Right renal pelvis (tissue), 4 donors: Measurements from ENCODE around the gene P4HTM. TPM values are rescaled to one million over a fixed set of nuclear protein-coding genes. Genes with fewer than 3 reads are reported as not detected.

Source experiments
- DNase-seq, 4 donors: peaks; one replicate each; pipeline ENCODE4 v3.0.0-alpha.2; 2013; ENCODE audit warnings: low read depth in 4 of 4, low spot score in 3 of 4, missing footprints in 1 of 4
- polyA plus RNA-seq, 4 donors: library from polyadenylated mRNA; unstranded; fragments of 120-200 nt; gene quantifications; one replicate each; pipeline ENCODE4 v1.2.1, GENCODE V29; 2013; ENCODE audit not compliant: insufficient read length in 4 of 4

The P4HTM gene
- polyA plus RNA-seq, 4 donors, result 38.2 to 56.2 (median 41.4) TPM

DNA sequence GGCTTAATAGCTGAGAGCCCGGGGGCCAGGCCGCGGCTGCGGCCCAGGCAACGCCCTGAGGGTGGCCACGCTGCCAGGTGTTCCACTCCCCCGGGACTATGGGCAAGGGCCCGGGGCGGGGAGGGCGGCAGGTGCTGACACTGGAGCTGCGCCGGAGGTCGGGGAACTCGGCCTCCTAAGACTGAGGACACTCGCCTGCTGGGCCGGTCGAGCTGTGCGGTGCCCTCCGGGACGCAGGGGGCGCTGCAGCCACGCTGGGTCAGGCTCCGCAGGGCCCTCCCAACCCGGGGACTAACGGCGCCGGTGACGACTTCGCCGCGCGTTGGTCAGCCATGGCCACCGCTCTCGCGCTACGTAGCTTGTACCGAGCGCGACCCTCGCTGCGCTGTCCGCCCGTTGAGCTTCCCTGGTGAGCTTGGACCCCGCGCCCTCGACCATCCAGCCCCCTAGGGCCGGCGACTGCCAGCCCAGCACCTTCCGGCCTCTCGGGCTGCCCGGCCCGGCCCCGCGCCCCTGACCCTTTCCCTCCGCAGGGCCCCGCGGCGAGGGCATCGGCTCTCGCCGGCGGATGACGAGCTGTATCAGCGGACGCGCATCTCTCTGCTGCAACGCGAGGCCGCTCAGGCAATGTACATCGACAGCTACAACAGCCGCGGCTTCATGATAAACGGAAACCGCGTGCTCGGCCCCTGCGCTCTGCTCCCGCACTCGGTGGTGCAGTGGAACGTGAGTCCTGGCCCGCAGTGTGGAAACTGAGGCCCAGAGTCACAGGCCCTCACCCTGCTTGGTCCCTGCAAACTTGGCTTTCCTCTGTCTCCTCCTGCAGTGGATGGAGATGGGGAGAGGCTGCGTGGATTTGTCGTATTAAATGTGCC, 32.0 kb downstream of the P4HTM start, which contains the start of gene NDUFAF3:
NDUFAF3 (plus strand) TSS at position 309 of the 875 bp plus-strand sequence; CDS start at position 333, 24 bp downstream.
- peak; percentile 82 to 92 (median 84) for DNase-seq

DNA sequence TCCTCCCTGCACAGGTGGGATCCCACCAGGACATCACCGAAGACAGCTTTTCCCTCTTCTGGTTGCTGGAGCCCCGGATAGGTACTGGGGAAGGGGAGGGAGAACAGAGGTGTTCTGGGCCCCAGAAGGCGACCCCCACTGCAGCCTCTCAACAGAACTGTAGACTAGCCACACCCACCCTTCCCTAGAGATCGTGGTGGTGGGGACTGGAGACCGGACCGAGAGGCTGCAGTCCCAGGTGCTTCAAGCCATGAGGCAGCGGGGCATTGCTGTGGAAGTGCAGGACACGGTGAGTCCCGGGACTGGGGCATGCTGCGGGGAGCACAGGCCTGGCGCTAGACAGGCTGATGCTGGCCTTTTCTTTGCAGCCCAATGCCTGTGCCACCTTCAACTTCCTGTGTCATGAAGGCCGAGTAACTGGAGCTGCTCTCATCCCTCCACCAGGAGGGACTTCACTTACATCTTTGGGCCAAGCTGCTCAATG, 32.7 kb downstream of the P4HTM start:
- DNase-seq, result no peak

GRCh38 chr3:49023775-49024174, 33.7 kb downstream of the P4HTM start:
- DNase-seq, result no peak

GRCh38 chr3:49024449-49024848, 34.4 kb downstream of the P4HTM start:
- DNase-seq, result no peak

- no peak for DNase-seq
These were observed 35.2 kb downstream of the P4HTM start for GRCh38 chr3:49025005-49025792.

GRCh38 chr3:49025793-49026520, 35.9 kb downstream of the P4HTM start:
- DNase-seq, result no peak

DNA sequence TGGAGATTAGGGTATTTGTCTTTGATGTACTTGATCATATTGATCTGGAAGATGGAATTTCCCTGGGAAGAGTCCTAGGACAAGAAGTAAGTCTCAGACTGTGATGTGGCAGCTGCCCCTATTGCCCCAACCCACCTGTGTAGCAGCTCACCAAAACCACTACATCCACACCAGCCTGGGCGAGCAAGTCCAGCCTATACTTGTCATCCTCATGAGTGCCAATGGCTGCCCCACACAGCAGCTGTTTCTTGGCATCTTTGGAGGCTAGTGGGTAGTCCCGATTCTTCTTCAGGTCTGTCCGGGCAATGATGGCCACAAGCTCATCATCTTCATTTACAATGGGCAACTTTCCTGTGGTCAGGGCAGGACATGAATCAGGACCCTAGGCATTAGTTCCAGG, 36.5 kb downstream of the P4HTM start:
- DNase-seq, result no peak

DNA sequence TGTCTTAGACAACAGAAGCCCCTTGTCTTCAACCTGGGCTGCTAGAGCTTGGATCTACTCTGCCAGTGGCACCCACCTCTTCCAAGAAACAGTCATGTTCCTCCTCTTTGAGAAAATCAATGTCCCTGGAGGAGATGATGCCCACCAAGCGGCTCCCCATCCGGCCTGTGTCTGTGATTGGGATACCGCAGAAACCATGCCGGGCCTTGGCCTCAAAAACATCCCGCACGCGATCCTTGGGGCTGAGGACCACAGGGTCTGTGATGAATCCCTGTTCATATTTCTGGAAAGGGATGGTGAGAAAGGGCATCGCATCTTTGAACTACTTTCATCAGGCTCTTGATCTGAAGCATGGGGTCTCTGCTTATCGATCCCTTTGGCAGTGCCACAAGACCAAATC, 37.6 kb downstream of the P4HTM start:
- DNase-seq, result no peak

- no peak for DNase-seq
These were observed 38.2 kb downstream of the P4HTM start for GRCh38 chr3:49028298-49028672.

DNA sequence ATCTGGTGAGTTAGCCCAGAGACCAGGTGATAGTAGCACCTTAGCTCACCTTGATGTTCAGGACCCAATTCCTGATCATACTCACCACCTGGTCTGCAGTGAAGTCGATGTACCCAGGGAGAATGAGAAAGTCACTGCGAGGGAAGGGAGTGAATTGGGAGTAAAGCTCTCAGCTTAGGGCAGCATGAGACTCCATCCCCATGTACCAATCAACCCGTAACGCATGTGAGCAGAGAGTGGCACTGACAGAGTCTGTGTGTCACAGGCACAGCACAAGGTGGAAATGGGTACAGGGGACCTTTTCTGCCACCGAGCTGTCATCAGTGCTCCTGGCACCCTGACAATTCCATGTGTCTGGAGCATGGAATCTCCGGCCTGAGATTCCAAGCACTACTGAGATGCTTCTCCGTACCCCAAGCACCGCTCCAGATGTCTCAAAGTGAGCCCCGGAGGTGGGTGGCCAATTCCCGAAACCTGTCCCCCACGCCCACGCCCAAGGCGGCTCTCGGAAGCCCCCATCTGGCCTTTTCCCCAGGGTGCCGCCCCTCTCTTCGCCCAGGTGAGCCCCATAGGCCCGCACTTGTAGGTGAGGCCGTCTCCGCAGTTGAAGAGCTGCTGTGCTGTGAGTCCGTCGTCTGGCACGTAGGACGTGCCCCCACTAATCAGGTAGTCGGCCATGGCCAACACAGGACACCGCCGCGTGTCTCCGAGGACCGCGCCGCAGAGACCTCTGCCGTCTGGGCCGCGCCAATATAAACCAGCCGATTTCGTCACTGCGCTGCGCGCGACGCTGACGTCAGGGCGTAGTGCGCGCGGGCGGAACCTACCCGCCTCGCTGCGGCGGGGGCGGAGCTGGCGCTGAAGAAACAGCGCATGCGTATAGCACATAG, 38.9 kb downstream of the P4HTM start, which contains the start of gene IMPDH2:
IMPDH2 (minus strand) TSS at position 726 of the 890 bp plus-strand sequence; CDS start at position 678, 48 bp downstream.
- peak; percentile 87 to 97 (median 88) for DNase-seq

DNA sequence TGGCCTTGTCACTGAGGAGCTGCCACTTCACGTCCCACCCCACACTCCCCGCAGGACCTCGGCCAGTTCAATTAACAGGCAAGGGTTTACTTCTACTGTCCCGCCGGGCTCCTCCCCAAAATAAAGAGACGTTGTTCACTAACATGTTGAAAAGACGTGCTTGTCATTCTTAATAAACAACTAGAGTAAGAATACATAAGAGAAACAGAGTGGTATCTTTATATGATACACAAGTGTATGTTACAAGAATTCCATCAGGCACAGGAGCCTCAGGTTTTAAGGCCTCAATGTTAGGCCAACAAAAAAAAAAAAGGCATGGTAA, 39.5 kb downstream of the P4HTM start:
- no peak for DNase-seq

DNA sequence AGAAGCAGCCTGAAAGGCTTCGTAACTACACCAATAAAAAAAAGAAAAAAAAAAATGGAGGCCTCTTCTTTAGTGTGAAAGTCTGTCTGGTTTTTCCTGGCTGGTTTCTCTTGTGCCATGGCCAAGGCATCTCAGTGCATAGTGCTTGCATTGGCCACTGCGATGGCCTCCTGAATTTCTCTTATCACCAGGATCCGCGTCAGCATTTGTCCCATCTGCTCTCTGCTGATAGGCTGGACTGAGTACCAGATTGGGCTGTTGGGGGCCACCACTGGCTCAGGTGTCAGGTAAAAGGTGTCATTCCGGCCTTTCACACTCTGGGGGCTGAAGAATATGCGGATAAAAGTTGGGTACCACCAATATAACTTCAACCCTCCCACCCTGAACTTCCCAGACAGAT, 40.3 kb downstream of the P4HTM start:
- no peak for DNase-seq

GRCh38 chr3:49032646-49033304, 42.7 kb downstream of the P4HTM start:
- DNase-seq, result no peak

DNA sequence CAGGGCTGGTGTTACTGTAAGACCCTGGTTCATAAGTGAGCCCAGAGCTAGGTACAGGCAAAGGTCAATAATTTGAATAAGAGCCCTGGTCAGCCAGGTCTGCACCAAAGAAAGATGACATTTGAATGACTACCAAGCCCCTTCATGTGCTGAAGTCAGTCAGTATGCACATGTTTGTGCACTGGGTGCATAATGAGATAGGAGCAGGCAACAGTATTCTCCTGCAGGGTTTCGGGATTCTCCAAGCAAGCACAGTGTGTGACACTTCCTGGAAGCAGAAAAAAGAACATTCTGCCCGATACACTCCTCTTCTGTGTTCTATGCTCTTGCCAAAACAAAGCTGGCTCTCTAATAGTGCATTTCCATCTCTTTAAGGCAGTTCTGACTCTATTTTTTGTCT, 44.6 kb downstream of the P4HTM start:
- DNase-seq, result no peak

DNA sequence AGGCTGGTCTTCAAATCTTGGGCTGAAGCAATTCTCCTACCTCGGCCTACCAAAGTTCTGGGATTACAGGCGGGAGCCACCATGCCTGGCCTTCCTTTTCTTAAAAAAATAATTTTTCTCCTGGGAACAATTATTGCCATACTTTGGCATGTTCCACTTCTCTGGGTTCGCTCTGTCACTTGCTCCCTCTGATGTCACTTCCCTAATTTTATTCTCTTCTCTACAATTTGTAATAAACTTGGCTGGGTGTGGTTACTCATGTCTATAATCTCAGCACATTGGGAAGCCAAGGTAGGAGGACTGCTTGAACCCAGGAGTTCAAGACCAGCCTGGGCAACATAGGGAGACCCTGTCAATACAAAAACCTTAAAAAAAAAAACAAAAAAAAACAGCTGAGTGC, 45.2 kb downstream of the P4HTM start:
- no peak for DNase-seq

DNA sequence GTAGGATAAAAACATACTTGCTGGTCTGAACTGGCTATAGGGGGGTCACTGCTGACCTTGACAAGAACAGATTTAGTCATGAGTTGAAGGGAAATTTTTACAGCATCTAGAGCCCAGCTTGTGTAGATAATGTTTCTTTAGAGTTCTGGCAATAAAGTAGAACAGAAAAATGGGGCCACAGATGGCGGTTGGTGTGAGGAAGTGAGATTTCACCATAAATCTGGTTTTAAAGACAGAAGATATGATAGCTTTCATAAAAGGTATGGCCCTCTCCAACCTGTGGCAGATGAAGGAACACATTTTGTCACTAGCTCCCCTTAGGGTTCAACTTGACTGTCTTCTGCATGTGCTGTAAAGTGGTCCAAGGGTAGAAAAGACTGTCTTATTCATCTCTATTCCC, 63.5 kb downstream of the P4HTM start:
- DNase-seq, result no peak

DNA sequence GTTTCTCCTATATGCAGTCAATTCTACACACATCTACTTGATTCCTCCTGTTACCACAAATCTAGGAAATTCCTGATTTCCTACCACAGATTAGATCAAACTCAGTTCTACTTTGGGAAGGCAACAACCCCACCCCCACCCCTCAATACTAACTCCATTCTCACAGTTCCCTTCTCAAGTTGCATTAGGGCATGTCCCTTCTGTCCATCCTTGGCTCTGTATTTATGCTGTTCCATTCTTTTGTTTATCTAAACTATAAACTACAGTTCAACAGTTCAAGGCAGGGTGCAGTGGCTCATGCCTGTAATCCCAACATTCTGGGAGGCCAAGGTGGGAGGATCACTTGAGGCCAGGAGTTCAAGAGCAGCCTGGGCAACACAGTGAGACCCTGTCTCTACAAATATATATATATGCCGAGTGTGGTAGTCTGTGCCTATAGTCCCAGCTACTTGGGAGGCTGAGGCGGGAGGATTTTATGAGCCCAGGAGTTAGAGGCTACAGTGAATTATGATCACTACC, 64.4 kb downstream of the P4HTM start:
- DNase-seq, result no peak
